Measurements from ENCODE around the gene ERBB4. TPM values are rescaled to one million over a fixed set of nuclear protein-coding genes. Genes with fewer than 3 reads are reported as not detected.

Gene ERBB4
- total and polyA plus RNA-seq, 2 of the 8 experiments (the other 6 are each of a cell fraction or from before 2014, with no cell fraction given), result 0.34 to 1.3 TPM

- H2BK5ac ChIP-seq (ENCODE audit: low read depth, low read length), result no peak overlapping the region
- H2BK15ac ChIP-seq (ENCODE audit: low read length), result no peak overlapping the region
- CTCF ChIA-PET (ENCODE audit: partially characterized antibody), result no interaction called here
- H2BK12ac ChIP-seq (ENCODE audit: low read depth, low read length), result no peak overlapping the region
- H3K9ac ChIP-seq (replicated peaks in 1 of 4; ENCODE audit: extremely low read depth in 1 of 4, low read depth in 3 of 4, low read length in 3 of 4), result no peak overlapping the region
- no peak overlapping the region for H3K56ac ChIP-seq (replicated peaks; ENCODE audit: insufficient read length, low read depth, low read length)
- H3K9me3 ChIP-seq (ENCODE audit: insufficient read depth in 2 of 2, low read depth in 1 of 2, low read length in 1 of 2), result peaks cover 13 to 22% of the 10 kb centered on the region in 2 experiments; a peak in 3 of 4 replicates
- H3K4me2 ChIP-seq (ENCODE audit: insufficient read depth in 1 of 2, low read depth in 2 of 2, low read length in 2 of 2), result no peak overlapping the region
- H3K36me3 ChIP-seq (ENCODE audit: control insufficient read depth in 2 of 4, insufficient read depth in 4 of 4, low read length in 3 of 4), result no peaks in the 10 kb centered on the region
- WGBS, 2 experiments (ENCODE audit: extremely low coverage in 1 of 2, insufficient coverage in 1 of 2, insufficient read length in 1 of 2, insufficient replicate concordance in 2 of 2, low coverage in 1 of 2, low lambda C conversion rate in 2 of 2, missing lambda C conversion rate in 1 of 2), result 88% methylated on average over 2 of the region's 2 CpGs; no CpG with 5 or more reads in 1 of the 2 experiments
- DNase-seq (ENCODE audit: low read depth in 1 of 2, low spot score in 2 of 2), result no peak
- no peak overlapping the region for H2AFZ ChIP-seq (ENCODE audit: low read length)
- no peak overlapping the region for H4K91ac ChIP-seq (replicated peaks; ENCODE audit: insufficient read length, low read length)
- H2AK5ac ChIP-seq (ENCODE audit: low read depth, low read length), result no peak overlapping the region
- no peaks in the 10 kb centered on the region for H3K23me2 ChIP-seq (ENCODE audit: low read depth, low read length)
- no peaks in the 10 kb centered on the region for H3K4me1 ChIP-seq (replicated peaks in 1 of 4; ENCODE audit: control insufficient read depth in 3 of 4, insufficient read depth in 4 of 4, low read length in 3 of 4)
- no peak overlapping the region for H3K4ac ChIP-seq (replicated peaks; ENCODE audit: insufficient read length, low read depth, low read length)
- H3K14ac ChIP-seq (ENCODE audit: insufficient read length), result no peak overlapping the region
- H2BK120ac ChIP-seq (replicated peaks; ENCODE audit: low read depth, low read length), result no peak overlapping the region
- no peaks in the 10 kb centered on the region for H3K79me1 ChIP-seq (ENCODE audit: low read depth, low read length)
- H3K23ac ChIP-seq (ENCODE audit: insufficient read length), result no peak overlapping the region
- no peak overlapping the region for H3K4me3 ChIP-seq (ENCODE audit: extremely low read depth in 1 of 4, insufficient read depth in 2 of 4, low read depth in 3 of 4, low read length in 4 of 4)
- no peaks in the 10 kb centered on the region for H3K27me3 ChIP-seq (replicated peaks in 1 of 4; ENCODE audit: control insufficient read depth in 3 of 4, extremely low read depth in 1 of 4, insufficient read depth in 3 of 4, low read length in 3 of 4)
- POLR2A ChIA-PET (ENCODE audit: partially characterized antibody), result no interaction called here
- no peak overlapping the region for H2BK20ac ChIP-seq (ENCODE audit: low read length)
- H3K27ac ChIP-seq (ENCODE audit: low read depth, low read length), result no peak overlapping the region
- no peaks in the 10 kb centered on the region for H3K79me2 ChIP-seq (ENCODE audit: control insufficient read depth in 1 of 2, insufficient read depth in 2 of 2, low read length in 2 of 2)
- H4K20me1 ChIP-seq (replicated peaks in 1 of 2; ENCODE audit: control insufficient read depth in 1 of 2, insufficient read depth in 2 of 2, low read length in 2 of 2), result no peaks in the 10 kb centered on the region
- no peak for FAIRE-seq
- H4K5ac ChIP-seq (ENCODE audit: insufficient read length, low read depth, low read length), result no peak overlapping the region
- H3K18ac ChIP-seq (ENCODE audit: extremely low read depth, low read length), result no peak overlapping the region
- H4K8ac ChIP-seq (ENCODE audit: extremely low read depth, insufficient read depth, low read length), result no peak overlapping the region
- TF ChIP-seq SIRT6 (IDR thresholded peaks at IDR 0.05; ENCODE audit: low read length), result no peak
- no peak for TF ChIP-seq BCL11A (IDR thresholded peaks at IDR 0.05; ENCODE audit: low read depth in 2 of 2, low read length in 2 of 2)
- TF ChIP-seq NANOG (IDR thresholded peaks at IDR 0.05; ENCODE audit: insufficient read depth, low read depth, low read length, poor library complexity, severe bottlenecking), result no peak
- TF ChIP-seq EZH2 (IDR thresholded peaks at IDR 0.05; ENCODE audit: low read depth, low read length, severe bottlenecking), result no peak
- no peak for TF ChIP-seq CTBP2 (IDR thresholded peaks at IDR 0.05; ENCODE audit: borderline replicate concordance, insufficient read depth, insufficient read length, low read length)
- TF ChIP-seq E2F6 (IDR thresholded peaks at IDR 0.05), result no peak
- TF ChIP-seq ASH2L (IDR thresholded peaks at IDR 0.05; ENCODE audit: low read length), result no peak
- TF ChIP-seq GTF2F1 (IDR thresholded peaks at IDR 0.05; ENCODE audit: borderline replicate concordance, low read depth, low read length), result no peak
- no peak for TF ChIP-seq RBBP5 (IDR thresholded peaks at IDR 0.05; ENCODE audit: borderline replicate concordance, low read depth, low read length)
- no peak for TF ChIP-seq TBP (IDR thresholded peaks at IDR 0.05; ENCODE audit: low read depth, low read length)
- TF ChIP-seq KDM1A (IDR thresholded peaks at IDR 0.05; ENCODE audit: borderline replicate concordance, low read length), result no peak
- TF ChIP-seq EGR1 (IDR thresholded peaks at IDR 0.05; ENCODE audit: borderline replicate concordance, low read depth, low read length), result no peak
- TF ChIP-seq CHD2 (IDR thresholded peaks at IDR 0.05; ENCODE audit: low read length), result no peak
- TF ChIP-seq HDAC2 (IDR thresholded peaks at IDR 0.05; ENCODE audit: borderline replicate concordance in 1 of 2, low read depth in 2 of 2, low read length in 2 of 2), result no peak
Observed at GRCh38 chr2:212050871-212051270, 487.7 kb downstream of the ERBB4 start.
